ENCODE measurements around the gene RDH14.

The RDH14 gene

DNA sequence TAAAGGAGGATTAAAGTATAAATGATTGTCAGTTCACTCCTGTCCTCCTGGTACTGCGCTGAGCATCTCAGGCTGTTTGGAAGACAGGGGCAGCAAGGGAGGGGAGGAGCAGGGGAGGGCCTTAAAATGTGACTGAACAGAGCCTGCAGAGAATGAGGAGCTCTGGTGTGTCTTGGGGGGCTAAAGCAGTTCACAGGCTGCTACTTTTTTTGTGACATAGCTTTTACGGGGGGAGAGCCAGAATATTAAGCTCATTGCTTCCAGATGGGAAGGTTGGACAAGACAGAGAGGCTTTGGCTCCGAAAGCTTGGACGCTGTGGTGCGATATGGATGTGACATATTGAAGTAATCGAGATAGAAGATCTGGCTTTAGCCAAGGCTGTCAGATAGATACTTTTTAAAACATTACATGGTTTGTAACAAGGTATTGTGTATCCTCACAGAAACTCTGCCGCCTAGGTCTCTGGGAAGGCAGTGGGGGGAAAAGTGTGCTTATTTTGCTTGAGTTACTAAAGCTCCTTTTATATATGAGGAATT, 40.5 kb downstream of the RDH14 start:
- DNase-seq = no peak

DNA sequence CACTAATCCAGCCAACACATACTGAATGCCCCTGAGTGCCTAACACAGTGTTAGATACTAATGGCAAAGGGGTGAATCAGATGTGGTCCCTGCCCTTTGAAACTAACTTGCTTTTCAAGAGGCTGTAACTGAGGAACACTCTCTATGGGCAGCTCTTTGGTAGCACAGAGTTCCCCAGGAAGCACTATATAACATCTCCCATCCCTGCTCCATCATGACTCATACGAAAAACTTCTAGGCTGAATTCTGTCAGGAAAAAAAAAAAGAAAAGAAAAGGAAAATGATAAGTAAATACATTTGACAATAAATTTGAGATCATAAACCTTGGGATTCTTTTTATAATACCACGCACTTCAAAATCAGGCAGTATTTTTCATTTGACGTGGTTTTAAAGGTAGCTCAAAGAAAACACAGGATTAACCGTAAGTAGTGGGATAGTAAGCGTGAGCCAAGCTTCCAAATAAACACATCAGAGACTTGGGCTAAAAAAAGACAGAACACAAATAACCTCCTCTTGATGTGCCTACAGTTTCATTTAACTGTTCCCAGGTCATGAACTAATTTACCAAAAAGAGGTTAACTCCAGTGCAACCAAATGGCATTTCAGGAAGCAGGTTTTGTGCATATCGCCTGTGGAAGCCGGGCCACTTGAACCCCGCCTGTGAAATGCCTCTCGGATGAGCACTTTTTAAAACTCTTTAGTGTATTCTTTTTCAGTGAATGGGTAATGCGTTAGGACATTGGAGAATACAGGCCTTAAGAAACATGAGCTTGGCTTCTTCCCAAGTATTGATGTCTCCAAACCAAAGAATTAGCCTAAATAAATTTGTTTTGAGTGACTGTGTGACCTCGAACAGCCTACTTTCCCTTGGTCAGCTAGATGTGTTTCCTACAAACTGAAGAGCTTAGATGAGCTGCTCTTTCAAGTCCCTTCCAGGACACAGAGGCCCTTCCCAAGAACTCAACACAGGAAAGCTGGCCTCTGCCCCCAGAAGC, 42.0 kb downstream of the RDH14 start:
- no peak for DNase-seq

DNA sequence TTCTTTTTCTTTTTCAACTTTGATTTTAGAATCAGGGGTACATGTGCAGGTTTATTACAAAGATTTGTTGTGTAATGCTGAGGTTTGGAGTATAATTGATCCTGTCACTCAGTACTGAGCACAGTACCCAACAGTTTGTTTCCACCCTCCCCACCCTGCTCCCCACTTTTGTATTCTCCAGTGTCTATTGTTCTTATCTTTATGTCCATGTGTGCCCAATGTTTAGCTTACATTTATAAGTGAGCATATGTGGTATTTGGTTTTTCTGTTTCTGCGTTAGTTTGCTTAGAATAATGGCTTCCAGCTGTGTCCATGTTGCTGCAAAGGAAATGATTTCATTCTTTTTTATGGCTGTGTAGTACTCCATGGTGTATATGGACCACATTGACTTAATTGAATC, 43.1 kb downstream of the RDH14 start:
- no peak for DNase-seq

DNA sequence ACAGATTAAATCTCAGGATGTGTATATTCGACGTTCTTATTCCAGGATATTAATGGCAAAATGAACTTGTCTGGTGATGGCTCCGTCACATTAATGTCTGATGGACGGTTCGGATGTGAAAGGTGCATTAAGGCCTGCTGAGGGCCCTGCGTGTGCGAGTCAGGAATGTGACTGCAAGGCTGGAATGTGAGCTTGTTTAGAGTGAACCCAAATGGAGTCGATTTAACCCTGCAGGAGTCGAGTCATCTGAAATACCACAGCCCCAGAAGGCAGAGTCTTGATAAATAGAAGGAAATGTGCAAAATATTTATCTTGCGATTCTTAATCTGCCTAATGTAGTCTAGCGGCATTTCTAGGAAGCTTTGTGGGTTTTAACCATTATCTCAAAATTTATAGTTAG, 44.3 kb downstream of the RDH14 start:
- DNase-seq = no peak

DNA sequence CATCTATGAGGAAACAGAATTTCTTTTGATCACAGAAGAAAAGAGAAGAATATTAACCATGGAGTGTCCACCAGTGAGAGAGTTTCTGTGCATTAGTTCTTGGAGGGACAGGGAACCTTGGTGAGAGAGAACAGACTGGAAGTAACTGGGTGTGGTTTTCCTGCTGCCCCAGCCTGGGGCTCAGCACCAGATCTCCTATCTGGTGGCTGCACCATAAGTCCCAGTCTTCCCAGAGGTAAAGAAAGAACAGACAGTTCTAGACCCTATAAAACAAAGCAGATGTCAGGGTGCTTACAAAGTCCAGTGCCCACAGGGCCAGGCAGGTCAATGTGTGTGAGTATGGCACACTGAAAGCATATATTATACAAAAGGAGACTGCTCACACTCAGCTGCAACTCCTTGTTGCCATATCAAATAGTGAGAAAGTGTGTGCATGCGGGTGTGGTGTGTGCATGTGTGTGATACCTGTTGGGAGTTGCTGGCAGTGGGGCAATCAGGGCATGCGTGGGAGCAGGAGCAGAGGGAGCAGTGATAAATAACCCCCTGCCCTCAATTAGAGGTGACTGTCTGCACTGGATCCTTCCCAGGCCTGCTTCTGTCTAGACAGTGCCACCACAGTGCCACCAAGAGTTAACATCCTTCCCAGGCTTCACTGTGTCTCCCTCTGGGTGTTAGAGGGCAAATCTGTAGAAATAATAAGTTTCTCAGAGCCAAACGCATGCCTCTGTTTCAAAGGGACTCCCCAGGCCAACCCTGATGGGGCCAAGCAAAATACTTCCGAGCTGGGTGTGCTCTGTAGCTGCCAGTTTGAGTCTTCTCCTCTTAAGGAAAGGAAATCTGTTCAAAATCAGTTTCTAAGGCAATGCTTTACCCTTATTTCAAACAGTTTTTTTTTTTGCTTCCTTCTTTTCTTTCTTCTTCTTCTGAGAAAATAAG, 45.7 kb downstream of the RDH14 start:
- DNase-seq = no peak

DNA sequence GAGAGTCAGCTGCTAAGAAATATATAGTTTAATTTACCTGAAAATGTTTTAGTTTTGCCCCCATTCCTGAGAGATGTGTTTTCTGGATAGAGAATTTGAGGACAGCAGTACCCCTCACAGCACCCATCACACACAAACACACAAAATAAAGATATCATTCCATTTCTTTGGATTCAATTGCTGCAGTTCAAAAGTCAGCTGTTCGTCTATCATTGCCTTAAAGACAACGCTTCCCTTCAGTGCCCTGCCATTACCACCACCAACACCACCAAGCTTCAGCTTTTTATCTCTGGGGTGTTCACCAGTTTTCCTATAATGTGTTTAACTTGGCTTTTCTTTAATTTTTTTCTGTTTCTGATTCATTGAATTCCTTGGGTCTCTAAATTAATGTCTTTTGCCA, 49.7 kb downstream of the RDH14 start:
- no peak for DNase-seq

DNA sequence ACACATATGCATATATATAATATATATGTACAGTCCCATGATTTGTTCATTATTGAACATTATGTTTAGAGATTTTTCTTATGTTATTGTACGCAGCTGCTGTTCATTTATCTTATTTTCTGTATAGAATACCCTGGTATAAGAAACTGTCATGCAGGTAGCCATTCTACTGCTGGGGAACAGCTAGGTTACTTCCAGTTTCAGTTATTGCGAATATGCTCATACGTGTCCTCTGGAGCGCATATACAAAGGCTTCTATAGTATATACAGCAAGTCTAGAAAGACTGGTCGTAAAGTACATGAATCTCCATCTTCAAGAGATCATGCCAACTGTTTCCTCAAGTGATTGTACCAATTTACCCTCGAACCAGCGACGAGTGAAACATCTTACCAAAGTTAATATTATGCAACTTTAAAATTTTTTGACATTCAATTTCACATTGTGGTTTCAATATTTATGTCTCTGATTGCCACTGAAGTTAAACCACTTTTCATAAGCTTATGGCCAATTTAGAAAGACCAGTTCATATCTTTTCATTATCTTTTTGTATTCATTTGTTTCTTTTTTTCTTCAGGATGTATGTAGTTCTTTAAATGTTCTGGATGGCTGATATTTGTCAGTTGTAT, 53.5 kb downstream of the RDH14 start:
- no peak for DNase-seq

DNA sequence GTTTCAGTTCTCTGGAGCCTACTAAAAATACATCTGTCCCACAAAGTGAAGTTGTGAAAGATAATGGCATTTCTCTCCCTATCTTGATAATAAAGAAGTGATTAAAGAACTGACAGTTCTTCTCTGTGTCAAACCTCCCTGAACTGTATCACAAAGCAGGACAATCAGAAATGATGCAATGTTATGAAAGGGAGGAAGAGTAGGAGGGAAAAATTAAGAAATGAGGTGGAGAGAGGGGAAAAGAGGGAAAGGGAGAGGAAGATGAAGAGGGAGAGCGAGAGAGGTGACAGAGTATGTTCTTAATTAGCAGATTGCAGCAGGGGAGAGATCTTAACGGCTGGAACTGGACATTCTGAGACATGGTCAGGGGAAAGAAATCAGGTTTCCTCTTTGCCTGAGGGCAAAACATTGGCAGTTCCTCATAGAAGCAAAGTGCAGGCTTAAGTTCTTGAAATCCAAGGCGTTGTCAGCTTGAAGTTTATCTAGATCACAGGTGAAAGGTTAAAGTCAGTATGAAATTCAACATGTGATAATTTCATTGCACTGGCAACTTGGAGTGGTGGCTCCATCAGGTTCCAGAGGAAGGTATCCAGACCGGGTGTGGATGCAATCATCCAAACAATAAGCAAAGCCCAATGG, 54.6 kb downstream of the RDH14 start:
- no peak for DNase-seq

Measured in CD4-positive, alpha-beta T cell treated with Interleukin-4 for 1 hour (primary cell).